KMS-11 (cell line): ENCODE data around the gene CD80.

Experiments
- H2AFZ ChIP-seq: fragments of 200-600 bp; sonication (generic); 2 replicates; pipeline ENCODE4 v1.6.1; 2016; ENCODE audit warnings: antibody characterized with exemption, mixed run types, low read depth
- H3K27ac ChIP-seq: fragments of 200-600 bp; sonication (generic); 2 replicates; pipeline ENCODE4 v1.6.1; 2016; ENCODE audit warnings: mild to moderate bottlenecking, mixed run types
- H3K27me3 ChIP-seq: fragments of 200-600 bp; sonication (generic); 2 replicates; pipeline ENCODE4 v1.6.1; 2017; ENCODE audit warnings: mild to moderate bottlenecking, low read depth, mixed run types, moderate library complexity; ENCODE audit not compliant: insufficient read depth
- H3K36me3 ChIP-seq: fragments of 200-600 bp; sonication (generic); 2 replicates; pipeline ENCODE4 v1.6.1; 2017; ENCODE audit warnings: mild to moderate bottlenecking, mixed run types; ENCODE audit not compliant: insufficient read depth
- H3K4me1 ChIP-seq: fragments of 200-600 bp; sonication (generic); 2 replicates; pipeline ENCODE4 v1.6.1; 2016; ENCODE audit warnings: mild to moderate bottlenecking, low read depth, mixed run types; ENCODE audit not compliant: poor library complexity, severe bottlenecking
- H3K4me2 ChIP-seq: fragments of 200-600 bp; sonication (generic); 2 replicates; pipeline ENCODE4 v1.7.0; 2016; ENCODE audit warnings: mild to moderate bottlenecking, mixed run types
- H3K4me3 ChIP-seq: fragments of 200-600 bp; sonication (generic); IDR thresholded peaks from 2 replicates; pipeline ENCODE4 v1.6.1; 2017; ENCODE audit warnings: low read depth, low read length, mixed read lengths; ENCODE audit not compliant: insufficient read depth
- H3K79me2 ChIP-seq: fragments of 200-600 bp; sonication (generic); 2 replicates; pipeline ENCODE4 v1.6.1; 2016; ENCODE audit warnings: low read depth, mixed run types; ENCODE audit not compliant: insufficient read depth
- H3K9ac ChIP-seq: fragments of 200-600 bp; sonication (generic); 2 replicates; pipeline ENCODE4 v1.6.1; 2016; ENCODE audit warnings: mild to moderate bottlenecking, mixed run types
- H4K20me1 ChIP-seq: fragments of 200-600 bp; sonication (generic); 2 replicates; pipeline ENCODE4 v1.6.1; 2016; ENCODE audit warnings: mild to moderate bottlenecking, mixed run types; ENCODE audit not compliant: insufficient read depth
- TF ChIP-seq, protein P1 (sequence below): fragments of 200-600 bp; sonication (generic); conservative IDR thresholded peaks from 2 replicates; pipeline ENCODE4 v1.6.1; 2017; ENCODE audit warnings: low read depth, mild to moderate bottlenecking, antibody characterized with exemption, low read length, moderate library complexity, mixed read lengths

The CD80 gene

DNA sequence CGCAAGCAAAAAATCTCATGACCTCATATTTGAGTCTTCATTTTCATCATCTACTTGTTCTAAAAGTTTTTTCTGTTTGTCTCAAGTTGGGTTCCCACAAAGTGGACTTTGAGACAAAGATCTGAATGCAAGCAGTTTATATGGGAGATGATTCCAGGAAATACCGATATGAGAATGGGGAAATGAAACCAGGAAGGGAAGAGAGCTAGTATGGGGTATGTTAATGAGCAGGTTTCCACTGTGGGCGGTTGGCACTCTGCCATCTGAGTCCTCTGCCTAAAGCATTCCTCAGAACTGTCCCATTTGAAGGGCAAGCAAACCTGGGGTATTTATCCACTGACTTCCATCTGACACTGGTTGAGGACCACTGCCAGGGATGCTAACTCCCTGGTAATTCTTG lies 28.7 kb upstream of the CD80 start:
- no peaks in the 10 kb centered on the region for H3K4me1 ChIP-seq
- no peaks in the 10 kb centered on the region for H4K20me1 ChIP-seq
- TF ChIP-seq, protein P1, sequence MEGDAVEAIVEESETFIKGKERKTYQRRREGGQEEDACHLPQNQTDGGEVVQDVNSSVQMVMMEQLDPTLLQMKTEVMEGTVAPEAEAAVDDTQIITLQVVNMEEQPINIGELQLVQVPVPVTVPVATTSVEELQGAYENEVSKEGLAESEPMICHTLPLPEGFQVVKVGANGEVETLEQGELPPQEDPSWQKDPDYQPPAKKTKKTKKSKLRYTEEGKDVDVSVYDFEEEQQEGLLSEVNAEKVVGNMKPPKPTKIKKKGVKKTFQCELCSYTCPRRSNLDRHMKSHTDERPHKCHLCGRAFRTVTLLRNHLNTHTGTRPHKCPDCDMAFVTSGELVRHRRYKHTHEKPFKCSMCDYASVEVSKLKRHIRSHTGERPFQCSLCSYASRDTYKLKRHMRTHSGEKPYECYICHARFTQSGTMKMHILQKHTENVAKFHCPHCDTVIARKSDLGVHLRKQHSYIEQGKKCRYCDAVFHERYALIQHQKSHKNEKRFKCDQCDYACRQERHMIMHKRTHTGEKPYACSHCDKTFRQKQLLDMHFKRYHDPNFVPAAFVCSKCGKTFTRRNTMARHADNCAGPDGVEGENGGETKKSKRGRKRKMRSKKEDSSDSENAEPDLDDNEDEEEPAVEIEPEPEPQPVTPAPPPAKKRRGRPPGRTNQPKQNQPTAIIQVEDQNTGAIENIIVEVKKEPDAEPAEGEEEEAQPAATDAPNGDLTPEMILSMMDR = no peak
- H3K27ac ChIP-seq = no peak overlapping the region
- H2AFZ ChIP-seq = no peak overlapping the region
- no peaks in the 10 kb centered on the region for H3K27me3 ChIP-seq
- no peaks in the 10 kb centered on the region for H3K36me3 ChIP-seq
- H3K4me3 ChIP-seq = no peak overlapping the region
- no peaks in the 10 kb centered on the region for H3K79me2 ChIP-seq
- no peak overlapping the region for H3K4me2 ChIP-seq
- no peak overlapping the region for H3K9ac ChIP-seq

DNA sequence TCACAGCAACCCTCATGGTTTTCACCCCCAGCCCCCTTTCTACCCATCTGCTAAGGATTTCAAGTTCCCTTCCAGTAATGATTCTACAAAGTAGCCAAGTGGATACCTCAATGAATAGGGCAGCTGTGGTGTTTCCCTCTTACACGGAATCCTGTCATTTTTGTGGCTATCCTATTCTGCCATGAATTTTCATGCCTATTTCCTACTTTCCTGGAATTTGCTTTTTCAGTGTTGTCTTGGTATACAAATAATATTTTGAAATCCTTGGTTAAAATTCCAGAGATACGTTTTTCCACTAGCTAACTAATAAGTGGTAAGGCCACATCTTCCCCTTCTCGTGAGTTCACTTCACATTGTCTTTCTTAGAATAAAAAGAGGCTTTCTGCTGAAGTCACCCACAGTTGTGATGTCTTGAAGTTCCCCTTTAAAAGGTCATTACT lies 27.3 kb upstream of the CD80 start:
- no peak overlapping the region for H3K4me2 ChIP-seq
- no peak overlapping the region for H3K27ac ChIP-seq

DNA sequence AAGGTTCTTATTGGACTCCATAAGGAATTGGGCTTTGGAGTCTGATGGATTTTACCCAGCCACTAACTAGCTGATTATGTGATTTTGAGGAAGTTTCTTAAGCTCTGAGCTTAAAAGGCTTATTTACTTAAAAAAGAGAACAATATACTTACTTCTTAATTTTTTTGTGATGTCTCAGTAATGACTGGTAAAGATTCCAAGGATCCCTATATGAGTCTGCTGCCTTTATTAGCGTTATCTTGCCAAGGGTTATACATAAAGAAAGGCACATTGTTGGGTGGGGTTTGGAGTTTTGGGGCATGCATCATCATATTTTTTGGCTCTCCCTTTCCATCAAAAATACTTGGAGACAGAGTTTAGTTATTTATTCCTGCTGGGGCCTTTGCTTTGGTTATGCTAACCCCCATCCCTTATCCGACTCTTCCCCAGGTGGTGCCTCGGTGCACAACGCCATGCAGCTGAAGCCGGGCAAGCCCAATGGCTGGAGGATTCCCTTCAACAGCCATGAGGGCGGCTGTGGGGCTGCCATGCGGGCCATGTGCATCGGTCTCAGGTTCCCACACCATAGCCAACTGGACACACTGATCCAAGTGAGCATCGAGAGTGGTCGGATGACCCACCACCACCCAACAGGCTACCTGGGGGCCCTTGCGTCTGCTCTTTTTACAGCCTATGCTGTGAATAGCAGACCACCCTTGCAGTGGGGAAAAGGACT lies 26.6 kb upstream of the CD80 start:
- H3K79me2 ChIP-seq = no peaks in the 10 kb centered on the region
- no peak overlapping the region for H3K4me3 ChIP-seq
- no peak overlapping the region for H3K4me2 ChIP-seq
- H3K27me3 ChIP-seq = no peaks in the 10 kb centered on the region
- no peak overlapping the region for H2AFZ ChIP-seq
- H3K27ac ChIP-seq = no peak overlapping the region
- no peaks in the 10 kb centered on the region for H3K36me3 ChIP-seq
- H3K9ac ChIP-seq = no peak overlapping the region
- TF ChIP-seq, protein P1 = no peak
- no peaks in the 10 kb centered on the region for H3K4me1 ChIP-seq
- H4K20me1 ChIP-seq = no peaks in the 10 kb centered on the region

More for the DNA sequence above, 27.3 kb upstream of the CD80 start:
- H3K36me3 ChIP-seq = no peaks in the 10 kb centered on the region
- H3K4me3 ChIP-seq = no peak overlapping the region
- no peaks in the 10 kb centered on the region for H4K20me1 ChIP-seq
- no peaks in the 10 kb centered on the region for H3K4me1 ChIP-seq
- H2AFZ ChIP-seq = no peak overlapping the region
- no peaks in the 10 kb centered on the region for H3K27me3 ChIP-seq
- no peak overlapping the region for H3K9ac ChIP-seq
- no peaks in the 10 kb centered on the region for H3K79me2 ChIP-seq
- TF ChIP-seq, protein P1 = no peak

DNA sequence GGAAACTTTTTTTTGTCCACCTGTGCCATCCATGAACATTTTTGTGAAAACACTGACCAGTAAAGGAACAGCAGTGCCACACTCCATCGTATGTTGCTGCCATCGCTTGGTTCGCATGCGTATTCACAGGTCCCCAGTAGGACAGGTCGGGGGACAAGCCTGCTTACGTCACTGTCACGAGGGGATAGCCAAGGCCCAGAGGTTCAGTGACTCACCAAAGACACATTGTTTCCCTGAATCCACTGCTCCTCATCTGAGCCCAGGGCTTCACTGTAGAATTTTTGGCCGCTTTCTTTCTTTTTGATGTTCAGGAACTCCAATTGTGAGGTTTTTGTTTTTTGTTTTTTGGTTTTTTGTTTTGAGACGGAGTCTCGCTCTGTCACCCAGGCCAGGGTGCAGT lies 25.8 kb upstream of the CD80 start:
- TF ChIP-seq, protein P1 = no peak
- H3K4me2 ChIP-seq = no peak overlapping the region

More for the DNA sequence above, 25.8 kb upstream of the CD80 start:
- H3K9ac ChIP-seq = no peak overlapping the region
- H3K4me3 ChIP-seq = no peak overlapping the region
- H2AFZ ChIP-seq = no peak overlapping the region
- no peak overlapping the region for H3K27ac ChIP-seq
- no peaks in the 10 kb centered on the region for H3K79me2 ChIP-seq
- no peaks in the 10 kb centered on the region for H4K20me1 ChIP-seq
- no peaks in the 10 kb centered on the region for H3K27me3 ChIP-seq
- no peaks in the 10 kb centered on the region for H3K4me1 ChIP-seq
- H3K36me3 ChIP-seq = no peaks in the 10 kb centered on the region
